Measurements from ENCODE around the gene PJA2.
"Not testable (repeated sequence)": the region's sequence is repeated elsewhere in the genome, so short reads cannot be mapped to it uniquely, and the experiment has no call there.

Gene PJA2

DNA sequence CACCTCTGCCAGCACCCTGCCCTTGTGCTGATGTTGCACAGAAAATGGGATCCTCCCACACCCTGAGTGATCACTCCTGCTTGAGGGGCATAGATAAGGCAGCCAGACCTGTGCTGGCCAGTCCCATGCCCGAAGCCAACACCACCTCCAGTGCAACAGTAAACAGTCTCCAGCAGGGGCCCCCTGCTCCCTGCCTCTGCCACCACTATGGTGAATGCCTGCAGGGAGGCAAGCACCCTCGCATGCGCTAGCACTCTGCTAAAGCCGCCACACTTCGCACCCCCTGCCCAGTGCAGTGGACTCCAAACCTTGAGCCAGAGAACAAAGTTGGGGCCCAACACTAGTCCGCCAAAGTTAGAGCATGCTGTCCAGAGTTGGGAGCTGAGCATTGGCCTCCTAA, 118.7 kb downstream of the PJA2 start:
- Histone ChIP-seq H3F3A (ENCODE audit: control insufficient read depth, insufficient read depth) (no peaks in the 10 kb centered on the region), H4K20me1 (ENCODE audit: control insufficient read depth, insufficient read depth, low read depth, low read length) (no peaks in the 10 kb centered on the region), H3K9me3 (ENCODE audit: control insufficient read depth, insufficient read depth, low read length) (no peaks in the 10 kb centered on the region), H3K27ac (ENCODE audit: low read depth, low read length) (no peak overlapping the region), H3K36me3 (ENCODE audit: control insufficient read depth, low read length) (no peaks in the 10 kb centered on the region), H3K9me2 (replicated peaks; ENCODE audit: control insufficient read depth, low read length) (no peaks in the 10 kb centered on the region), H3K79me2 (ENCODE audit: control insufficient read depth, low read length) (no peaks in the 10 kb centered on the region), H3K4me2 (ENCODE audit: low read length) (no peak overlapping the region), H3K4me1 (ENCODE audit: control insufficient read depth, low read length) (no peaks in the 10 kb centered on the region), H3K4me3 (ENCODE audit: low read length) (no peak overlapping the region), H3K27me3 (ENCODE audit: control insufficient read depth, low read length) (no peaks in the 10 kb centered on the region)
- TF ChIP-seq EZH2phosphoT487 (IDR thresholded peaks at IDR 0.05; ENCODE audit: borderline replicate concordance, low read length) = no peak
- TF ChIP-seq, protein P1, sequence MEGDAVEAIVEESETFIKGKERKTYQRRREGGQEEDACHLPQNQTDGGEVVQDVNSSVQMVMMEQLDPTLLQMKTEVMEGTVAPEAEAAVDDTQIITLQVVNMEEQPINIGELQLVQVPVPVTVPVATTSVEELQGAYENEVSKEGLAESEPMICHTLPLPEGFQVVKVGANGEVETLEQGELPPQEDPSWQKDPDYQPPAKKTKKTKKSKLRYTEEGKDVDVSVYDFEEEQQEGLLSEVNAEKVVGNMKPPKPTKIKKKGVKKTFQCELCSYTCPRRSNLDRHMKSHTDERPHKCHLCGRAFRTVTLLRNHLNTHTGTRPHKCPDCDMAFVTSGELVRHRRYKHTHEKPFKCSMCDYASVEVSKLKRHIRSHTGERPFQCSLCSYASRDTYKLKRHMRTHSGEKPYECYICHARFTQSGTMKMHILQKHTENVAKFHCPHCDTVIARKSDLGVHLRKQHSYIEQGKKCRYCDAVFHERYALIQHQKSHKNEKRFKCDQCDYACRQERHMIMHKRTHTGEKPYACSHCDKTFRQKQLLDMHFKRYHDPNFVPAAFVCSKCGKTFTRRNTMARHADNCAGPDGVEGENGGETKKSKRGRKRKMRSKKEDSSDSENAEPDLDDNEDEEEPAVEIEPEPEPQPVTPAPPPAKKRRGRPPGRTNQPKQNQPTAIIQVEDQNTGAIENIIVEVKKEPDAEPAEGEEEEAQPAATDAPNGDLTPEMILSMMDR (IDR thresholded peaks at IDR 0.05; ENCODE audit: low read depth, low read length, poor library complexity, severe bottlenecking) = no peak

- Histone ChIP-seq H3K4me2 (ENCODE audit: low read length) (no peak overlapping the region), H3K79me2 (ENCODE audit: control insufficient read depth, low read length) (no peaks in the 10 kb centered on the region), H3K4me3 (ENCODE audit: low read length) (no peak overlapping the region), H3K9me3 (ENCODE audit: control insufficient read depth, insufficient read depth, low read length) (no peaks in the 10 kb centered on the region; the same call in 1 of the 2 replicates), H3K27me3 (ENCODE audit: control insufficient read depth, low read length) (no peaks in the 10 kb centered on the region), H4K20me1 (ENCODE audit: control insufficient read depth, insufficient read depth, low read depth, low read length) (no peaks in the 10 kb centered on the region), H3K36me3 (ENCODE audit: control insufficient read depth, low read length) (no peaks in the 10 kb centered on the region), H3K9me2 (replicated peaks; ENCODE audit: control insufficient read depth, low read length) (no peaks in the 10 kb centered on the region), H3K27ac (ENCODE audit: low read depth, low read length) (no peak overlapping the region), H3K4me1 (ENCODE audit: control insufficient read depth, low read length) (no peaks in the 10 kb centered on the region), H3F3A (ENCODE audit: control insufficient read depth, insufficient read depth) (no peaks in the 10 kb centered on the region)
- TF ChIP-seq, protein P1 (IDR thresholded peaks at IDR 0.05; ENCODE audit: low read depth, low read length, poor library complexity, severe bottlenecking) = no peak
- no peak for TF ChIP-seq EZH2phosphoT487 (IDR thresholded peaks at IDR 0.05; ENCODE audit: borderline replicate concordance, low read length)
Observed at GRCh38 chr5:109290231-109290630, 119.5 kb downstream of the PJA2 start.

- H3K36me3 ChIP-seq (ENCODE audit: control insufficient read depth, low read length); H4K20me1 ChIP-seq (ENCODE audit: control insufficient read depth, insufficient read depth, low read depth, low read length); H3K27me3 ChIP-seq (ENCODE audit: control insufficient read depth, low read length); H3K4me1 ChIP-seq (ENCODE audit: control insufficient read depth, low read length); H3K79me2 ChIP-seq (ENCODE audit: control insufficient read depth, low read length); H3K9me3 ChIP-seq (ENCODE audit: control insufficient read depth, insufficient read depth, low read length); H3K4me3 ChIP-seq (ENCODE audit: low read length); H3K9me2 ChIP-seq (replicated peaks; ENCODE audit: control insufficient read depth, low read length); H3K27ac ChIP-seq (ENCODE audit: low read depth, low read length); H3F3A ChIP-seq (ENCODE audit: control insufficient read depth, insufficient read depth); H3K4me2 ChIP-seq (ENCODE audit: low read length): not testable (repeated sequence)
Observed at GRCh38 chr5:109286628-109287027, 123.1 kb downstream of the PJA2 start.
